ENCODE results near the gene LMO4.

Gene LMO4

DNA sequence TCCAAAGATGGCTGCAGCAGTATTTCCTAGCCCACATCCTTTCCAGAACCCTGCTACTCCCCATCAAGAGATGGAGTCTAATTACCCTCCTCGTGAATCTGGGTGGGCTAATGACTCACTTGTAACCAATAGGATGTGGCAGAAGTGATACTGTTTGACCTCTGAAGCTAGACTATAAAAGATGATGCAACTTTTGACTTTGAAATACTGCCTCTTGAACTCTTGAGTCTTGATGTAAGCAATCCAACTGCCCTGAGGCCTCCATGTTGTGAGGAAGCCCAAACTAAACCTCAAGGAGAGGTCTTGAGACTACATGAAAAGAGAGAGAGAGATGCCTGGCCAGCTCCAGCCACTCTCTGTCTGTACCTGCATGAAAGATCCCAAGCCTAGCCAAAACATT lies 29.5 kb downstream of the LMO4 start:
- DNase-seq (ENCODE audit: low spot score): no peak

DNA sequence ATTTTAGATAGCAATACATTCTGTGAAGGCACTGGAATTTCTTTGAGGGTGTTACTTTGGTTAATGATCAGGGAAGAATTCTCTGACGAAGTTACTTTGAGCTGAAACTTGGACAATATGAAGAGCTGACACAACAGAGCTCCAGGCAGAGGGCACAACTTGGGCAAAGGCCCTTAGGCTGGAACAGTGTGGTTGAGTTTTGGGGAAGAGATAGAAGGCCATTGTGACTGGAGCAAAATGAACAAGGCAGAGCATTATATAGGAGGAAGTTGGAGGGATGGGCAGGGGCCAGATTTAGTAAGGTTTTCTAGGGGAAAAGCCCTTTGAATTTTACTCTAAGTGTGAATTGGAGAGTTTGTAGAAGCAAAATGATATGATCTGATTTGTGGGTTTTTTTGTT lies 30.9 kb downstream of the LMO4 start:
- no peak for DNase-seq (ENCODE audit: low spot score)

DNA sequence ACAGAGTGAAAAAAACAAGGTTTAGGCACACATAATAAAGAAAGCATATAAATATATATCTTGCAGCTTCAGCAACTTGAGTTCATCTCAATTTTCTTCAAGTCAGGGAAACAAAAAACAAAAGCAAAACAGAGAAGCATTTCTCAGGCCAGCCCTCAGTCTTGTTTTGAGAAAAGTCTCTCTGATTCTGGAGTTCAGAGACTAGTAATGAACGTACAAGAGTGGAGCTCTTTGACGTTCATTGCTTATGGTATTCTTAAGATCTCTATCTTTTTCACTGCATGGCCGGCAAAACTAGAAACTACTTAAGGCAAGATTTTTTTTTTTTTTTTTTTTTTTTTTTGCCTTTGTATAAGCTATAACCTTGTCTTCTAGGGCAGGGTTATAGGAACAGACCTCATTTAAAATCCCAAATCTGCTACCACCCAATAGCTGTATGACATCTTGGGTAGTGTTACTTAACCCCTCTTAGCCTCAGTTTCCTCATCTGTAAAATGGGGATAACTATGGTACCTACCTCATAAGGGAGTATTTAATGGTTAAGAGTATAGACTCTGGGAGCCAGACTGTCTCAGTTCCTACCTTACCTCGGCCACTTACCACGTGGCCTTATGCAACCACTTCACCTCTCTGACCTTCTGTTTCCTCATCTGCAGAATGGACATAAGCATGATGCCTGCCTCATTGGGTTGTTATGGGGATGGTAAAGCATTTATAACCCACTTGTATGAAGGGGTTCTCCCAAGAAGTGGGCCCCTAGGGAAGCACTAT lies 33.6 kb downstream of the LMO4 start:
- no peak for DNase-seq (ENCODE audit: low spot score)

DNA sequence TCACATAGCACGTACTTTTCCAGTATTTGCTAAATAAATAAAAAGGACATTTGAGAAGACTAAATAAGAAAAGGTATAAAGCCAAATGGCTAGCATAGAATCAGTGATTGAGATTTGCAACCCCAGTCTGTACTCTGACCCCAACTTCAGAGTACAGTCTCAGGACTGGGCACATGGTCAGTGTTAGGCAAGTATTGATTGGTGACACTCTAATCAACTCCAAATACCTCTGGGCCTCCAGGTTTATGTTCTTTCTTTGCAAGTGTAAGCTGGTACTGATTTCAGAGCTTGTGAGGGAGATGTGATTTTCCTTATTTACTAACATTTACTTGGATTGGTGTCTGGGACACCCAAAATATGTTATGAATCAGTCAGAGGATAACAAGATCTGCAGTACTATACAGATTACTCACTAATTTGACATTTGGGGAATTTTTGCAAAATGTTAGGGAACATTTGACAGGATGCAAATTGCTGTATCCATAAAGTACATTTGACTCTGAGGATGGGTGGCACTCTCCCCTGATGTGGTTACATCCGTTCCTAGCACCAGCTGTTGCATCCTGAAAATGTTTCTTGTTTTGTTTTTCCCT lies 34.2 kb downstream of the LMO4 start:
- no peak for DNase-seq (ENCODE audit: low spot score)

DNA sequence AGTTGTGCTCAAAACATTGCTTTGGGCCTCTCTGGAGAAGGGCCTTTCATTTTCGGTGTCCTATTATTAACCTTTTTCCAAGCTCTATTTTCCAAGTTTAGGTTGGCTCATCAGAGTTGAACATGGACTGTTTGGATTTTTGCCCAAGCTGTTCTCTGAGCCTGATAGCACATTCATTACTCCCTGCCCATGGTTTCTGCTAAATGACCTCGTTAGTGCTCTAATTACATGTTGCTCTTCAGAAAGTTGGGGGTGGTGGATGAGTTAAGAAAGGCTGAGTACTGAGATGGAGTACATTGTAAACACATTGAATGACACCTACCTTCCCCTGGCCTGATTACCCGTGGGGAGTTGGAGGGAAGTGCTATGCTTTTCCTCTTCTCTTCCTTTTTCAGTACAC lies 38.9 kb downstream of the LMO4 start:
- no peak for DNase-seq (ENCODE audit: low spot score)

DNA sequence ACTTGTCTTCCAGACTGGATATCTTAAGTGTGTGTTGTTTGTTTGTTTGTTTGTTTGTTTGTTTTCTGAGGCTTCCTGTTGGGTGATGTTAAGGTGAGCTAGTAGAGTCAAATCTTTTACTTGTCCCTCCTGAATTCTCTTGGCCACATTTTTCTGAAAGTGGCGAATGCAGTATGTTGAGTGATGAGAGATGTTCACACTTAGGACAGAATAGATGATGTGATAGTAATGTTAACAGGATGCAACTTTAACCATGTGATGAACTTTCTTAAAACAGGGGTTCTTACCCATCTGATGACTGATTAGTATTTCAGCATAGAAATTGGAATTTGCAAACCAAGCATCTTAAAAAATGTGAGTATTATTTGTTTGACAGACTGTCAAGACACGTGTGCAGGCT lies 40.2 kb downstream of the LMO4 start:
- DNase-seq (ENCODE audit: low spot score): no peak

DNA sequence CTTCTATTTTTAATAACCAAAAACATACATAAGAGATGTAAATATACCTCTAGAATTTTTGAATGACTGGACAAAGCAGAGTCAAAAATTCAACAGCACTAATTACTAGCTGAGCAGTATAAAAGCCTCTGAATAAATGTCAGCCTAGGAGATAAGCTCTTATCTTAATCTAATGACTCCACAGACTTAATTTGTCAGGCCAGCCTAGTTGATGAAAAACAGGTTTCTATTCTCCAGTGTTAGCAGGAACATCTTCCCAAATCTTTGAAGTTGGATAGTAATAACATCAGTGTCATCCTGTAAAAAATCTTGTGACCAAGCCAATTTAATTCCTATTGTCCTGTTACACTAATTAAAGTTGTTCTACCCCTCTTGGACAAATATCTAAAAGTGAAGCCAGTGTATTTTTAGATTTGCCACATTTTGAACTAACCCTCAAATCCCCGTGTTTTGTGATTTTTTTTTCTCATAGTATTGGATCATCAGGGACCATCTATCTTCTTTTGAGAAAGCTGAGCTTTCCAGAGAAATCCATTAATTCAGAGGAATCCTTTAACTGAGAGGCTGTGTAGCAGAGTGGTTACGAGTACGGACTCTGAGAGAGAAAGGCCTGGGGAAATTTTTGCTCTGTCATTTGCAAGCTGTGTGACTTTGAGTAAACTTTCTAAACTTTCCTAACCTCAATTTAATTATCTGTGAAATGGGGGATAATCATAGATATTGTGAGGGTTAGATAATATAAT lies 41.2 kb downstream of the LMO4 start:
- DNase-seq (ENCODE audit: low spot score): no peak

DNA sequence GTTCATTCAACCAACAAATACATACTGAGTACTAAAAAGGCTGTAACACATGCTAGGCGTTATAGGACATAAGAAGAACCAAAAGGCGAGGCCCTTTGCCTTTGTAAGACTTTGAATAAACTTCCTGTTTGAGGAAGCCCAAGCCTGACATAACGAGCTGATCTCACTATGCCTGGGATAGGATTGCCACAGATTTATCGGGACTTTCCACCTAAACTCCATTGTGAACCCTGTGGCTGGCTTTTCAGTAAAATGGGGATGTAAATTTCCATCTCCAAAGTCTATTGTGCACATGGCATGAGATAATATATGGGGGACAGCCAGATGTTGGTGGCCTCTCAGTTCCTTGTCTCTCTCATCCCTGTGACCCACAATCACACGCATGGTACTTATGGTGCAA lies 41.9 kb downstream of the LMO4 start:
- DNase-seq (ENCODE audit: low spot score): no peak

DNA sequence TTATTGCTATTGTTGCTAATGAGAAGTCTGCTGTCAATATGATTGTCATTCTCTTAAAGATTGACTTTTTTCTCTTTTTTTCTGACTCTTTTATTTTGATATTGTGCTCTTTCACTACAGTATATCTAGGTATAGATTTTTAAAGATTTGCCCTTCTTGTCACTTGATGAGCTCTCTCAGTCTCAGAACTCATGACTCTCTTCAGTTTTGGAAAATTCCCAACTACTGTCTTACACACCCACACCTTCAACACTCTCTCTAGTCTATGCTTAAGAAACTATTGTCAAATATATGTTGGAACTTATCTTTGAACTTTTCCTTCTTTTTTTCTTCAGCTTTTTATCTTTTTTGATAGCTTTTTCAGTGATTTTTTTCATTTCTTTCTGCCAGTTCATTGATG lies 50.6 kb downstream of the LMO4 start:
- DNase-seq (ENCODE audit: low spot score): no peak

DNA sequence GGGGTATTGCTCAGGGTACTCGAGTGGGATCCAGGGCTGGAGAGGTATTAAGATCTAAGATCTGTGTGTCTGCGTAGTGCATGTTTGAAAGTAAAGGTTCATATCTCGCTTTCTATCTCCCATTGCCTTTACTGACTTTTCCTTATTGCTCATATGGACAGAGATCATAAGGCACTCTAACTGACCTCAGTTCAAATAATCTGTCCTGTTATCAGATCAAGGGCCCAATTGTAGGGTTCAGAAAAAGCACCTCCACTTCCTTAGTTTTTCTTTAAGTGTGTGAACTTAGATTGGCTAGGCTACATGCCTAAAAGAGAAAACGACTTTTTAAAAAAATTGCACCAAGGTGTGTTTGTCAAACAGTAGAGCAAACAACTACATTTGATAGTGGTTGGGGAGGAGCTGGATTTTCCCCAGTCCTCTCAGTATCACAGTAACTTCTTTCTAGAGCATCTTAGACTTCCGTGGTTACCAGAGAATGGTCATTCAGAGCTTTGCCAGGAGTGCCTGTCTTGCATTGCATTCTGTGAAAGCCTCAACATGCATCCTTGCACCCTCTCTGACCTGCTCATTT lies 57.6 kb downstream of the LMO4 start:
- no peak for DNase-seq (ENCODE audit: low spot score)

DNA sequence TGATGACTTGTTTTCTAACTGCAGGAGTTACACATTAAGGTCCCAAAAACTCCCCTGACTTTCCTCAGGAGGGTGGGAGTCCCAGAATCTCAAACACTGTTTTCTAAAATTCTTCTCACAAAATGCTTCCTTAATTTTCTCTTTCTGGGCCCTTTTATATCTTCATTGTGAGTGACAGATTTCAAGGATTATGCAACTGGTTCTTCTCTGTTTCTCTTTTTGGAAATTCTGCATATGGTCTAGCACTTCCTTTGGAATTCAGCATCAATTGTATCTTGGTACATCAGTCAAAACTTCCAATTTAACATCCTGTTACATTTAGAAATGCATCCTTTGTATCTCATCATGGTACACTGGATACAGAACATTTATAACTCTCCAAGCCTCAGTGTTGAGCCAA lies 59.7 kb downstream of the LMO4 start:
- DNase-seq (ENCODE audit: low spot score): no peak

DNA sequence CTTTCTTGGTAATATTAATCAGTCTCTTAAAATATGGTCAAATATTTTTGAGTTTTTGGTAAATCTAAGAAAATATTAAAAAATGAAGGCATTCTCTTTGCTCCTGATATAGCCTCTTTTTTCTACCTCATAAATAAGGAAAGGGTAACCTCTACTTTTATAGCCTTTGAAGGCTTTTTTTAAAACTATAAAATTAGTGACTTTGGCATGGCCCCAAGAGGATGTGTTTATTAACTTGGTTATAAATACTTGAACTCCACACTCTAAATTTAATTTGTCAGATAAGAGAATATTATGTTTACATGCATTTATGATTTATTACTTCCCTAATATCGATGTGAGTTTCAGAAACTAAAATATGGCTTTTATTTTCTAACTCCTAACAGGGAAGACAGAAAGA lies 60.3 kb downstream of the LMO4 start:
- no peak for DNase-seq (ENCODE audit: low spot score)

DNA sequence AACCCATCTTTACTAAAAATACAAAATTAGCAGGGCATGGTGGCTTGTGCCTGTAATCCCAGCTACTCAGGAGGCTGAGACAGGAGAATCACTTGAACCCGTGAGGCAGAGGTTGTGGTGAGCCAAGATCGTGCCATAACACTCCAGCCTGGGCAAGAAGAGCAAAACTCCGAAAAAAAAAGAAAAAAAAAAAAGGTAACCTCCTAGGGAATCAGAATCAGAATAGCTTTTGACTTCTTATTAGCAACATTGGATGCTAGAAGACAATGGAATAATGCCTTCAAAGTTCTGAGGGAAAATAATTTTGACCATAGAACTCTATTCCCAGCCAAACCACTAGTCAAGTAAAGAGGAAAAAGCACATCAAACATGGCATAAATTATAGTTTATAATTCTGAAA lies 60.9 kb downstream of the LMO4 start:
- DNase-seq (ENCODE audit: low spot score): no peak

DNA sequence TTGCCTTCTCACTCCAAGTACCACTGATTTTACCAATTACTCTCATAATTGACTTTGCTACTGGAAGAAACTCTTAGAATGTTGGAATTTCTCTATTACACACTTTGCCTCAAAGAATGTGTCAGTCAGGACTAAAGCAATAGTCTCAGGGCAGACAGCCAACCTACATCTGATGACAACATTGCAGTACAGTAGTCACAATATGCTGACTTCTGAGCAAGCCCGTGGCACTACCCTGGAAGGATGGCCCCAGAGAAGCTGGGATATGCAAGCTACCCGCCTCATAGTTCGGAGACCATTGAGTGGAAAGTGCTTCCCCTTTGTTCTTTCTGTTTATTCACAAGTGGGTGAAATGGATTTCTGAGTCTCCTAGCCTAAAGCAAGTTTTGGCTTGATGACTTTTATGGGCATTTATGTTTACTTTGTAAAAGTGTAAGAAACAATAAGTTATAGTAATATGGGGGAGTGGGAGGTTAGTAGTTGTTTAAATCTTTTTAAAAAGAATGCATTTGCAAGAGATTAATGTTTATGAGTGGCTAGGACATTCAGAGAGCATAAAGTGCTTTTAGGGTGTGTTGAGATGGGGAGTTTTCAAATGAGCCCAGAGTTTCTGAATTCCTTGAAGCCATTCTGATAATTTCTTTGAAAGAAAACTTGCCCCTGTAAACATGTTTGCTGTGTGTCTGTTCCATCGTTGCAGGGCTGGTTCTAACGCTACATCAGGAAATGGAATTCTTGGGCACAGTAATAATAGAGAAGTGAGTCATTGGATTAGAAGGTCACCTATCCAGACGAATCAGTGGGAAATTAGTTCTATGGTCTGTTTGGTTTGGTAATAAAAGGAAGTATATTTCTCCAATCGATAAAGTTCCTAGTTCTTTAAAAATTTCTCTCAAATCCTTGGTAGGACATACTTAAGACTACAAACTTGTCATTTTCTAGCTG lies 63.8 kb downstream of the LMO4 start:
- no peak for DNase-seq (ENCODE audit: low spot score)

DNA sequence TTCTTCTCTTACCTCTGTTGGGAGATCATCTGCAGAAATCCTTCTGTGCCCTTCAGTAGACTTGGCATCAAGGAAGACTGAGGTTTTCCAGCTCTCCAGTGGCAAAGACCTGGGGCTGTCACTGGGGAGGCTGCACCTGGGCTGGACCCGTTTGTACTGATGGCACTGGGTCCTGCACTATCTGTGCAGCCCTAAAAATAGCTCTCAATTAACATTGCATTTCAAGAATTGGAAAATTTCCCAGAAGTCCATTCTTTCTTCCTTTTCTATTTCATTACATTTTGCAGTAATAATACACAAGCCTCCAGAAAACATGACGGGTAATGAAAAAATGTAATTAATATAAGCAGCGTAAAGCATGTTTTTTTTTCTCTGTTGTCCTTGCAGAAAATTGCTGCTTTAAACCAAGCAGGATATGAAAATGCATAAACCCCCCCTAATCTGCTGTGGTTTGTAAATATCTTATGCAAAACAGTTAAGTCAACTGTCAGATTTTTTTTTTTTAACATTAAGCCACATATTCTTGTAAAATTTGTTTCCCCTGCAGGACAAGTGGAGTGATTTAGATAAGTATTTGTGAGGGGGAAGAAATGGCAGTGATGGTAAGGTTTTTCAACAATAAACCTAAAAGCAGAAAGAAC lies 64.9 kb downstream of the LMO4 start:
- no peak for DNase-seq (ENCODE audit: low spot score)

DNA sequence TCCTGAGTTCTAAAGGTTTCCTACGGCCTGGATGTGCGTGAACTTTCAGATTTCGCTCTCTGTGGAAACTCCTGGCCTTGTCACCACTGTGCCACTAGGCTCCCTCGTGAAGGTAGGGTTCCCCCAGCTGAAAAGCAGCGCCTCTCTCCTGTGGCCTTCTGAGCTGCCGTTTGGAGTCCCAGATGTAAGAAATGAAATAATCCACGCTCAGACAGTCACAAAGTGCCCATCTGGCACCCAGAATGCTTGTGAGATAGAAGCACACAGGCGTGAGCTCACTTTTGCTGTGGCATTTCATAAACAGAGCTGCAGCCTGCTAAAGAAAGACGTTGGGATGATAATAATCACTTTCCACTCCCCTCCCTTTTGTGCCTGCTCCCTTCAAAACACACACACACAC lies 65.8 kb downstream of the LMO4 start:
- peak; percentile 49 for DNase-seq (ENCODE audit: low spot score)

DNA sequence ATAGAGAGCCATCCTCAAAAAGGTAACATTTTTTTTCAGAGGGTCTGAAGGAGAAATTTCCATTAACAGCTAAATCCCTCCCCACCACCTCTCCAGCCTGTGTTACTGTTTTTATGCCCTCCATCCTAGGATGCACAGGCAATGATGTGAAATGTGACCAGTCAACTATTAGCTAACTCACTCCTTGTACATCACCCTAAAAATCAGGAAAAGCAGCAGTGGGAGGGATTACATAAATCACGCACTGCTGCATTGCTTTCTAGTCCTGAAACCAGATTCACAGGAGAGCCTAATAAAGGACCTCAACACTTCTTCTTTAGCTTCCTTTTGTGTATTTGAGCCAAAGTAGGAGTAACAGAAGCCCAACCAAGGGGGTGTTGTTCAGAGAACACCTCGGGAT lies 66.3 kb downstream of the LMO4 start:
- no peak for DNase-seq (ENCODE audit: low spot score)
